ENCODE measurements around the gene SCAF4.
"Not testable (repeated sequence)": the region's sequence is repeated elsewhere in the genome, so short reads cannot be mapped to it uniquely, and the experiment has no call there.

- TF ChIP-seq CTCF (conservative IDR thresholded peaks at IDR 0.05); ZFX (IDR thresholded peaks at IDR 0.05): not testable (repeated sequence)
These were observed 100.0 kb downstream of the SCAF4 start for GRCh38 chr21:31631881-31632280.

Data from C4-2B (cell line).